HepG2 (cell line): ENCODE data around the gene METAP1D. TPM values are rescaled to one million over a fixed set of nuclear protein-coding genes. Genes with fewer than 3 reads are reported as not detected.
A peak's percentile ranks its signal among the peaks of the same experiment; 100 is the strongest.

Source experiments
- ASH2L ChIP-seq: fragments of 300-600, 200-600 bp; sonication (generic); IDR thresholded peaks from 2 replicates; pipeline ENCODE4 v1.7.0; 2017; ENCODE audit warnings: low read depth, mild to moderate bottlenecking, moderate library complexity, mixed read lengths, low read length; ENCODE audit not compliant: insufficient read length
- ELF1 ChIP-seq: sonication (generic); formaldehyde crosslinking; IDR thresholded peaks from 2 replicates; pipeline ENCODE4 v1.4.0; 2020; ENCODE audit warnings: missing genetic modification reagents
- ETV6 ChIP-seq: sonication (generic); formaldehyde crosslinking; conservative IDR thresholded peaks from 2 replicates; pipeline ENCODE4 v1.4.0; 2020; ENCODE audit warnings: missing genetic modification reagents
- MATR3 ChIP-seq: sonication (generic); formaldehyde crosslinking; IDR thresholded peaks from 2 replicates; pipeline ENCODE4 v1.4.0; 2020; ENCODE audit warnings: missing genetic modification reagents
- MXD3 ChIP-seq: IDR thresholded peaks from 2 replicates; pipeline ENCODE4 v1.6.1; 2016; ENCODE audit warnings: mild to moderate bottlenecking, missing biosample characterization, missing genetic modification reagents
- PITX1 ChIP-seq: sonication (generic); formaldehyde crosslinking; IDR thresholded peaks from 2 replicates; pipeline ENCODE4 v1.5.1; 2020; ENCODE audit warnings: mild to moderate bottlenecking, missing genetic modification reagents
- TBX2 ChIP-seq: sonication (generic); formaldehyde crosslinking; IDR thresholded peaks from 2 replicates; pipeline ENCODE4 v1.5.0; 2020; ENCODE audit warnings: missing genetic modification reagents, mild to moderate bottlenecking, borderline replicate concordance
- THAP7 ChIP-seq: sonication (generic); formaldehyde crosslinking; IDR thresholded peaks from 2 replicates; pipeline ENCODE4 v1.8.1; 2023; ENCODE audit warnings: mild to moderate bottlenecking, missing genetic modification reagents
- ZBTB39 ChIP-seq: sonication (generic); formaldehyde crosslinking; IDR thresholded peaks from 2 replicates; pipeline ENCODE4 v1.5.0; 2020; ENCODE audit warnings: missing genetic modification reagents
- ZKSCAN1 ChIP-seq: fragments of 150-350 bp; IDR thresholded peaks from 2 replicates; pipeline ENCODE4 v1.6.1; 2014; ENCODE audit warnings: low read length
- ZMYM4 ChIP-seq: sonication (generic); formaldehyde crosslinking; IDR thresholded peaks from 2 replicates; pipeline ENCODE4 v1.8.1; 2023; ENCODE audit warnings: mild to moderate bottlenecking, missing genetic modification reagents
- ZNF318 ChIP-seq: sonication (generic); formaldehyde crosslinking; IDR thresholded peaks from 2 replicates; pipeline ENCODE4 v1.4.0; 2020; ENCODE audit warnings: mild to moderate bottlenecking, missing genetic modification reagents
- ZNF33A ChIP-seq: sonication (generic); formaldehyde crosslinking; IDR thresholded peaks from 2 replicates; pipeline ENCODE4 v1.5.1; 2020; ENCODE audit warnings: missing genetic modification reagents, mild to moderate bottlenecking, moderate library complexity, borderline replicate concordance
- ZNF598 ChIP-seq: sonication (generic); formaldehyde crosslinking; IDR thresholded peaks from 2 replicates; pipeline ENCODE4 v1.5.1; 2020; ENCODE audit warnings: mild to moderate bottlenecking, missing genetic modification reagents, borderline replicate concordance
- ZNF660 ChIP-seq: sonication (generic); formaldehyde crosslinking; IDR thresholded peaks from 2 replicates; pipeline ENCODE4 v1.5.1; 2020; ENCODE audit warnings: mild to moderate bottlenecking, low read depth, missing genetic modification reagents, borderline replicate concordance
- ZNF773 ChIP-seq: sonication (generic); formaldehyde crosslinking; IDR thresholded peaks from 2 replicates; pipeline ENCODE4 v1.4.0; 2020; ENCODE audit warnings: missing genetic modification reagents, borderline replicate concordance
- ZSCAN21 ChIP-seq: sonication (generic); formaldehyde crosslinking; IDR thresholded peaks from 2 replicates; pipeline ENCODE4 v1.8.0; 2022; ENCODE audit warnings: mild to moderate bottlenecking, missing genetic modification reagents, moderate library complexity, borderline replicate concordance
- polyA plus RNA-seq, 8 experiments: library from polyadenylated mRNA; depleted of rRNA in 3 of 8; stranded (reverse) in 7 of 8; unstranded in 1 of 8; fragments of >200 nt; fragmentation: Illumina TruSeq in 4 of 8; extraction: Trizol in 4 of 8; gene quantifications; 2 replicates each; pipeline versions ENCODE4 v1.2.1 to v1.2.3, GENCODE V29; 2011 to 2016; ENCODE audit warnings: low read depth in 4 of 8, missing spikeins in 1 of 8, mixed read lengths in 1 of 8; ENCODE audit not compliant: insufficient read depth in 1 of 8
- total RNA-seq, 5 experiments: library from RNA; depleted of rRNA; stranded (reverse); fragments of >200 nt; fragmentation: Illumina TruSeq; extraction: Trizol; gene quantifications; 2 replicates each; pipeline ENCODE4 v1.2.3, GENCODE V29; 2016; ENCODE audit warnings: low read depth in 1 of 5

The METAP1D gene
- total and polyA plus RNA-seq, 2 of the 13 experiments (the other 11 are each of a cell fraction or from before 2014, with no cell fraction given), result 14.7 to 21.6 TPM

GRCh38 chr2:172086241-172087206 is 86.8 kb downstream of the METAP1D start (continued):
- TF ChIP-seq ZNF318, result no peak
- TF ChIP-seq ZNF33A (CRISPR knock-in tag), result no peak
- no peak for TF ChIP-seq MXD3 (CRISPR knock-in tag)
- TF ChIP-seq ZKSCAN1, result no peak
- no peak for TF ChIP-seq ASH2L
- TF ChIP-seq ZMYM4 (CRISPR knock-in tag), result no peak
- TF ChIP-seq ZBTB39 (CRISPR knock-in tag), result no peak
- TF ChIP-seq MATR3 (CRISPR knock-in tag), result no peak
- no peak for TF ChIP-seq PITX1 (CRISPR knock-in tag)
- no peak for TF ChIP-seq ETV6 (CRISPR knock-in tag)
- TF ChIP-seq TBX2, result peak; percentile 22; the same call in 1 of the 2 replicates
- no peak for TF ChIP-seq THAP7 (CRISPR knock-in tag)
- TF ChIP-seq ELF1 (CRISPR knock-in tag), result no peak
- no peak for TF ChIP-seq ZSCAN21 (CRISPR knock-in tag)
- TF ChIP-seq ZNF598 (CRISPR knock-in tag), result no peak
- TF ChIP-seq ZNF773 (CRISPR knock-in tag), result no peak
- TF ChIP-seq ZNF660, result no peak
